IPS DF 6.9 (cell line): ENCODE measurements around the gene RNF214.

Experiments used
- DNase-seq: peaks from one replicate; pipeline ENCODE4 v3.0.0-alpha.2; 2013; ENCODE audit warnings: low read depth, low spot score
- H3K27ac ChIP-seq: one replicate; pipeline ENCODE4 v1.5.1; 2013; ENCODE audit warnings: low read length, control low read depth
- H3K27me3 ChIP-seq: 2 replicates; pipeline ENCODE4 v1.6.1; 2013; ENCODE audit warnings: mild to moderate bottlenecking, low read length; ENCODE audit not compliant: control insufficient read depth, insufficient read depth
- H3K36me3 ChIP-seq: 2 replicates; pipeline ENCODE4 v1.6.1; 2013; ENCODE audit warnings: low read length; ENCODE audit not compliant: control insufficient read depth, insufficient read depth
- H3K4me1 ChIP-seq: 2 replicates; pipeline ENCODE4 v1.6.1; 2013; ENCODE audit warnings: low read length; ENCODE audit not compliant: control insufficient read depth, insufficient read depth
- H3K4me3 ChIP-seq: 2 replicates; pipeline ENCODE4 v1.5.1; 2013; ENCODE audit warnings: mild to moderate bottlenecking, low read length
- H3K9me3 ChIP-seq: 2 replicates; pipeline ENCODE4 v1.6.1; 2013; ENCODE audit warnings: low read length, inconsistent platforms; ENCODE audit not compliant: control insufficient read depth, insufficient read depth
- WGBS: extraction: QIAGEN DNeasy Blood & Tissue Kit; methylation state at CpG from one replicate; pipeline ENCODE4 v1.1.7; 2013; ENCODE audit warnings: mixed read lengths, missing lambda C conversion rate; ENCODE audit not compliant: insufficient read length, insufficient coverage; 5-methylcytosine and 5-hydroxymethylcytosine counted together

Gene RNF214

GRCh38 chr11:117284053-117284452, 51.6 kb downstream of the RNF214 start:
- Histone ChIP-seq H3K4me1 (no peaks in the 10 kb centered on the region), H3K27ac (no peak overlapping the region), H3K27me3 (no peaks in the 10 kb centered on the region), H3K36me3 (peaks cover 16% of the 10 kb centered on the region; the same call in 1 of the 2 replicates), H3K4me3 (no peak overlapping the region), H3K9me3 (no peaks in the 10 kb centered on the region)
- no peak for DNase-seq
- no CpG with 5 or more reads among the region's 2 CpGs for WGBS

- Histone ChIP-seq H3K27me3 (no peaks in the 10 kb centered on the region), H3K27ac (no peak overlapping the region), H3K36me3 (peaks cover 19% of the 10 kb centered on the region; the same call in 1 of the 2 replicates), H3K4me1 (no peaks in the 10 kb centered on the region), H3K4me3 (no peak overlapping the region), H3K9me3 (no peaks in the 10 kb centered on the region)
- DNase-seq: no peak
- no CpG with 5 or more reads among the region's 2 CpGs for WGBS
Measured at GRCh38 chr11:117286588-117286987, 54.1 kb downstream of the RNF214 start.

GRCh38 chr11:117287668-117288067, 55.2 kb downstream of the RNF214 start:
- H3K27me3 ChIP-seq: no peaks in the 10 kb centered on the region
- no peaks in the 10 kb centered on the region for H3K4me1 ChIP-seq
- H3K27ac ChIP-seq: no peak overlapping the region
- peaks cover 12% of the 10 kb centered on the region; the same call in 1 of the 2 replicates for H3K36me3 ChIP-seq
- WGBS: no CpG with 5 or more reads among the region's 3 CpGs
- no peaks in the 10 kb centered on the region for H3K9me3 ChIP-seq
- H3K4me3 ChIP-seq: no peak overlapping the region
- no peak for DNase-seq

- WGBS: no CpG with 5 or more reads among the region's 1 CpG
- peaks cover 9% of the 10 kb centered on the region; the same call in 1 of the 2 replicates for H3K36me3 ChIP-seq
- H3K27me3 ChIP-seq: no peaks in the 10 kb centered on the region
- DNase-seq: no peak
- no peak overlapping the region for H3K4me3 ChIP-seq
- H3K27ac ChIP-seq: no peak overlapping the region
- no peaks in the 10 kb centered on the region for H3K9me3 ChIP-seq
- no peaks in the 10 kb centered on the region for H3K4me1 ChIP-seq
Measured at GRCh38 chr11:117289795-117290194, 57.3 kb downstream of the RNF214 start.

GRCh38 chr11:117290809-117291396, 58.4 kb downstream of the RNF214 start, which contains the start of gene BACE1-AS:
Gene BACE1-AS, plus strand, starts transcription at chr11:117291346.
- no peaks in the 10 kb centered on the region for H3K9me3 ChIP-seq
- no peak for DNase-seq
- WGBS: no CpG with 5 or more reads among the region's 8 CpGs
- no peak within 1 kb of the TSS for H3K4me3 ChIP-seq
- no peaks in the 10 kb centered on the region for H3K4me1 ChIP-seq
- no peaks in the 10 kb centered on the region for H3K27me3 ChIP-seq
- no peak within 1 kb of the TSS for H3K27ac ChIP-seq
- H3K36me3 ChIP-seq: peaks cover 6% of the 10 kb centered on the region; the same call in 1 of the 2 replicates

- Histone ChIP-seq H3K27ac (no peak overlapping the region), H3K27me3 (no peaks in the 10 kb centered on the region), H3K36me3 (peaks cover 6% of the 10 kb centered on the region; the same call in 1 of the 2 replicates), H3K4me3 (no peak overlapping the region), H3K9me3 (no peaks in the 10 kb centered on the region), H3K4me1 (no peaks in the 10 kb centered on the region)
- no peak for DNase-seq
- no CpG with 5 or more reads among the region's 2 CpGs for WGBS
Measured at GRCh38 chr11:117292616-117293015, 60.1 kb downstream of the RNF214 start.

GRCh38 chr11:117295438-117296137, 63.1 kb downstream of the RNF214 start:
- H3K36me3 ChIP-seq: no peaks in the 10 kb centered on the region
- no peaks in the 10 kb centered on the region for H3K9me3 ChIP-seq
- peaks cover 4% of the 10 kb centered on the region for H3K4me1 ChIP-seq
- WGBS: no CpG with 5 or more reads among the region's 9 CpGs
- no peaks in the 10 kb centered on the region for H3K27me3 ChIP-seq
- H3K27ac ChIP-seq: no peak overlapping the region
- no peak for DNase-seq
- no peak overlapping the region for H3K4me3 ChIP-seq

GRCh38 chr11:117296881-117297280, 64.4 kb downstream of the RNF214 start:
- Histone ChIP-seq H3K4me3 (no peak overlapping the region), H3K27ac (no peak overlapping the region), H3K9me3 (no peaks in the 10 kb centered on the region), H3K4me1 (peaks cover 4% of the 10 kb centered on the region), H3K27me3 (no peaks in the 10 kb centered on the region), H3K36me3 (no peaks in the 10 kb centered on the region)
- DNase-seq: no peak
- WGBS: no CpG with 5 or more reads among the region's 6 CpGs

- no CpG with 5 or more reads among the region's 8 CpGs for WGBS
- peaks cover 5% of the 10 kb centered on the region for H3K4me1 ChIP-seq
- H3K9me3 ChIP-seq: no peaks in the 10 kb centered on the region
Measured at GRCh38 chr11:117298195-117298594, 65.7 kb downstream of the RNF214 start.

GRCh38 chr11:117299351-117300282, 67.1 kb downstream of the RNF214 start:
- 100% methylated on average over 1 of the region's 12 CpGs for WGBS
- H3K4me3 ChIP-seq: no peak overlapping the region
- no peaks in the 10 kb centered on the region for H3K9me3 ChIP-seq
- no peaks in the 10 kb centered on the region for H3K27me3 ChIP-seq
- DNase-seq: no peak
- peaks cover 6% of the 10 kb centered on the region for H3K4me1 ChIP-seq
- no peaks in the 10 kb centered on the region for H3K36me3 ChIP-seq
- no peak overlapping the region for H3K27ac ChIP-seq

More at GRCh38 chr11:117298195-117298594, 65.7 kb downstream of the RNF214 start:
- Histone ChIP-seq H3K27me3 (no peaks in the 10 kb centered on the region), H3K4me3 (no peak overlapping the region), H3K36me3 (no peaks in the 10 kb centered on the region), H3K27ac (no peak overlapping the region)
- no peak for DNase-seq
